Loucy (cell line): Measurements from ENCODE around the gene GSAP.

ENCODE experiments used
- H2AFZ ChIP-seq: fragments of 200-600 bp; sonication (generic); 2 replicates; pipeline ENCODE4 v1.6.0; 2016; ENCODE audit warnings: antibody characterized with exemption, mild to moderate bottlenecking, low read length, moderate library complexity
- H3F3A ChIP-seq: fragments of 200-600 bp; 2 replicates; pipeline ENCODE4 v1.6.0; 2016; ENCODE audit warnings: antibody characterized with exemption, low read depth, mild to moderate bottlenecking
- H3K27me3 ChIP-seq: fragments of 200-600 bp; sonication (generic); 2 replicates; pipeline ENCODE4 v1.6.1; 2014; ENCODE audit warnings: low read length, mild to moderate bottlenecking; ENCODE audit not compliant: insufficient read depth, poor library complexity, severe bottlenecking
- H3K36me3 ChIP-seq: fragments of 200-600 bp; sonication (generic); 2 replicates; pipeline ENCODE4 v1.6.1; 2016; ENCODE audit warnings: low read length; ENCODE audit not compliant: insufficient read depth
- H3K4me1 ChIP-seq: fragments of 200-600 bp; sonication (generic); 2 replicates; pipeline ENCODE4 v1.5.1; 2014; ENCODE audit warnings: low read length, mild to moderate bottlenecking; ENCODE audit not compliant: insufficient read depth, poor library complexity, severe bottlenecking
- H3K4me2 ChIP-seq: fragments of 200-600 bp; sonication (generic); 2 replicates; pipeline ENCODE4 v1.6.0; 2014; ENCODE audit warnings: antibody characterized with exemption, low read length, low read depth, mild to moderate bottlenecking; ENCODE audit not compliant: poor library complexity, severe bottlenecking
- H3K4me3 ChIP-seq: fragments of 200-600 bp; sonication (generic); 2 replicates; pipeline ENCODE4 v1.5.1; 2014; ENCODE audit warnings: low read length, mild to moderate bottlenecking, mixed read lengths; ENCODE audit not compliant: poor library complexity, severe bottlenecking
- H3K79me2 ChIP-seq: fragments of 200-600 bp; sonication (generic); 2 replicates; pipeline ENCODE4 v1.6.1; 2014; ENCODE audit warnings: low read length; ENCODE audit not compliant: insufficient read depth
- H3K9ac ChIP-seq: fragments of 200-600 bp; sonication (generic); 2 replicates; pipeline ENCODE4 v1.6.0; 2014; ENCODE audit warnings: mild to moderate bottlenecking, low read depth, low read length, moderate library complexity; ENCODE audit not compliant: poor library complexity, severe bottlenecking
- H3K9me2 ChIP-seq: fragments of 200-600 bp; sonication (generic); replicated peaks from 2 replicates; pipeline ENCODE4 v1.6.1; 2016; ENCODE audit warnings: low read depth, low read length, mixed read lengths
- H3K9me3 ChIP-seq: fragments of 200-600 bp; sonication (generic); 2 replicates; pipeline ENCODE4 v1.6.1; 2014; ENCODE audit warnings: mild to moderate bottlenecking, antibody characterized with exemption, low read length, low read depth; ENCODE audit not compliant: insufficient read depth
- H4K20me1 ChIP-seq: fragments of 200-600 bp; sonication (generic); 2 replicates; pipeline ENCODE4 v1.6.0; 2014; ENCODE audit warnings: antibody characterized with exemption, low read length, mild to moderate bottlenecking; ENCODE audit not compliant: insufficient read depth, poor library complexity, severe bottlenecking
- CTCF ChIP-seq: fragments of 200-600 bp; sonication (generic); conservative IDR thresholded peaks from 2 replicates; pipeline ENCODE4 v1.5.1; 2014; ENCODE audit warnings: mild to moderate bottlenecking, antibody characterized with exemption, low read length
- EZH2phosphoT487 ChIP-seq: fragments of 200-600 bp; IDR thresholded peaks from 2 replicates; pipeline ENCODE4 v1.6.1; 2018; ENCODE audit warnings: antibody characterized with exemption, mild to moderate bottlenecking, moderate library complexity, borderline replicate concordance

GSAP gene

GRCh38 chr7:77434570-77435275 is 18.6 kb upstream of the GSAP start:
- no peak overlapping the region for H2AFZ ChIP-seq
- no peak overlapping the region for H3K4me3 ChIP-seq
- TF ChIP-seq EZH2phosphoT487, result no peak
- no peak for TF ChIP-seq CTCF
- H3K9ac ChIP-seq, result no peak overlapping the region
- no peak overlapping the region for H3K4me2 ChIP-seq
- no peaks in the 10 kb centered on the region for H4K20me1 ChIP-seq
- H3K79me2 ChIP-seq, result no peaks in the 10 kb centered on the region
- H3K9me3 ChIP-seq, result no peaks in the 10 kb centered on the region
- H3K27me3 ChIP-seq, result no peaks in the 10 kb centered on the region
- H3K9me2 ChIP-seq, result no peaks in the 10 kb centered on the region
- no peaks in the 10 kb centered on the region for H3K36me3 ChIP-seq
- H3K4me1 ChIP-seq, result peaks cover 11% of the 10 kb centered on the region
- H3F3A ChIP-seq, result no peaks in the 10 kb centered on the region; the same call in 1 of the 2 replicates

GRCh38 chr7:77433901-77434300 is 17.8 kb upstream of the GSAP start:
- no peaks in the 10 kb centered on the region for H3K9me2 ChIP-seq
- no peak for TF ChIP-seq CTCF
- no peak for TF ChIP-seq EZH2phosphoT487
- H3K4me1 ChIP-seq, result peaks cover 11% of the 10 kb centered on the region
- H3K9ac ChIP-seq, result no peak overlapping the region
- H3K4me2 ChIP-seq, result no peak overlapping the region
- H3K27me3 ChIP-seq, result no peaks in the 10 kb centered on the region
- H3K4me3 ChIP-seq, result no peak overlapping the region
- no peaks in the 10 kb centered on the region for H3K36me3 ChIP-seq
- H2AFZ ChIP-seq, result no peak overlapping the region
- no peaks in the 10 kb centered on the region; the same call in 1 of the 2 replicates for H3F3A ChIP-seq
- H3K79me2 ChIP-seq, result no peaks in the 10 kb centered on the region
- no peaks in the 10 kb centered on the region for H4K20me1 ChIP-seq
- H3K9me3 ChIP-seq, result no peaks in the 10 kb centered on the region

GRCh38 chr7:77430927-77431326 is 14.8 kb upstream of the GSAP start:
- TF ChIP-seq EZH2phosphoT487 (no peak), CTCF (no peak)
- no peaks in the 10 kb centered on the region for H3K27me3 ChIP-seq

More at GRCh38 chr7:77430927-77431326, 14.8 kb upstream of the GSAP start:
- no peaks in the 10 kb centered on the region for H3K9me3 ChIP-seq
- no peak overlapping the region for H3K4me2 ChIP-seq
- no peaks in the 10 kb centered on the region for H3F3A ChIP-seq
- H3K9ac ChIP-seq, result no peak overlapping the region
- no peaks in the 10 kb centered on the region for H3K9me2 ChIP-seq
- H2AFZ ChIP-seq, result no peak overlapping the region
- H3K79me2 ChIP-seq, result no peaks in the 10 kb centered on the region
- no peak overlapping the region for H3K4me3 ChIP-seq
- no peaks in the 10 kb centered on the region for H3K36me3 ChIP-seq
- peaks cover 13% of the 10 kb centered on the region for H3K4me1 ChIP-seq
- H4K20me1 ChIP-seq, result no peaks in the 10 kb centered on the region
